BJ (cell line): ENCODE measurements around the gene MCRIP1. TPM values are rescaled to one million over a fixed set of nuclear protein-coding genes. Genes with fewer than 3 reads are reported as not detected.

Source experiments
- CTCF ChIA-PET: fragments of 350-600 bp; formaldehyde crosslinking; extraction: SDS; loops from one replicate; lab custom pipeline; 2021; ENCODE audit warnings: antibody characterized with exemption, inconsistent platforms; lab: Yijun Ruan, JAX
- POLR2A ChIA-PET: fragments of 300-600 bp; sonication (Branson Sonifier 250); formaldehyde crosslinking; extraction: SDS; loops from one replicate; lab custom pipeline; 2021; ENCODE audit warnings: antibody characterized with exemption; lab: Charles Lee
- DNase-seq: peaks from one replicate; pipeline ENCODE4 v3.0.0-alpha.2; 2011; ENCODE audit warnings: low read depth
- H3K27me3 ChIP-seq: 2 replicates; pipeline ENCODE4 v1.6.0; 2011; ENCODE audit warnings: low read length; ENCODE audit not compliant: control insufficient read depth, insufficient read depth
- H3K36me3 ChIP-seq: 2 replicates; pipeline ENCODE4 v1.5.1; 2011; ENCODE audit warnings: low read length; ENCODE audit not compliant: control insufficient read depth, insufficient read depth
- H3K4me3 ChIP-seq: 2 replicates; pipeline ENCODE4 v1.5.1; 2011; ENCODE audit warnings: low read depth, mild to moderate bottlenecking, control low read depth, low read length
- CTCF ChIP-seq: IDR thresholded peaks from 2 replicates; pipeline ENCODE4 v1.5.1; 2011; ENCODE audit warnings: low read depth, mild to moderate bottlenecking, control low read depth, inconsistent platforms, low read length, moderate library complexity; ENCODE audit not compliant: insufficient read depth
- polyA plus RNA-seq: library from polyadenylated mRNA; depleted of rRNA; stranded (reverse); fragments of >200 nt; gene quantifications from 2 replicates; pipeline ENCODE4 v1.2.3, GENCODE V29; 2011

Gene MCRIP1
- polyA plus RNA-seq, 1 experiment: 89.8 TPM

- CTCF ChIA-PET: interaction anchor here (0.7 to 1.4 kb wide), 3 partner anchors 14 to 144 kb away, joined by 3 to 4 read pairs (median 4); no protein-coding TSS in a partner anchor
- Histone ChIP-seq H3K36me3 (peaks cover 44% of the 10 kb centered on the region), H3K4me3 (no peak overlapping the region), H3K27me3 (no peaks in the 10 kb centered on the region)
- no peak for TF ChIP-seq CTCF
- POLR2A ChIA-PET: interaction anchor here (0.6 kb wide), 1 partner anchor 144 kb away, joined by 4 read pairs; no protein-coding TSS in a partner anchor
- no peak for DNase-seq
Observed at GRCh38 chr17:81854974-81855774, 22.1 kb upstream of the MCRIP1 start.

- CTCF ChIA-PET: interaction anchor here (1.4 kb wide), 1 partner anchor 114 kb away, joined by 3 read pairs; no protein-coding TSS in a partner anchor
- peaks cover 48% of the 10 kb centered on the region for H3K36me3 ChIP-seq
- H3K27me3 ChIP-seq: no peaks in the 10 kb centered on the region
- TF ChIP-seq CTCF: no peak
- POLR2A ChIA-PET: no interaction called here
- H3K4me3 ChIP-seq: no peak overlapping the region
- no peak for DNase-seq
Observed at GRCh38 chr17:81852237-81852636, 19.1 kb upstream of the MCRIP1 start.

- Histone ChIP-seq H3K27me3 (no peaks in the 10 kb centered on the region), H3K36me3 (peaks cover 54% of the 10 kb centered on the region), H3K4me3 (no peak overlapping the region)
- ChIA-PET POLR2A (no interaction called here), CTCF (interaction anchor here (1.4 kb wide), 1 partner anchor 113 kb away, joined by 3 read pairs; no protein-coding TSS in a partner anchor)
- TF ChIP-seq CTCF: no peak
- DNase-seq: no peak
Observed at GRCh38 chr17:81851423-81851822, 18.3 kb upstream of the MCRIP1 start.

GRCh38 chr17:81849457-81849856, 16.4 kb upstream of the MCRIP1 start:
- ChIA-PET CTCF (no interaction called here), POLR2A (no interaction called here)
- Histone ChIP-seq H3K27me3 (no peaks in the 10 kb centered on the region), H3K36me3 (peaks cover 63% of the 10 kb centered on the region), H3K4me3 (no peak overlapping the region)
- no peak for TF ChIP-seq CTCF
- no peak for DNase-seq

- no peak for DNase-seq
- no peak for TF ChIP-seq CTCF
- CTCF ChIA-PET: interaction anchor here (0.6 kb wide), 1 partner anchor 108 kb away, joined by 3 read pairs; no protein-coding TSS in a partner anchor
- peaks cover 57% of the 10 kb centered on the region for H3K36me3 ChIP-seq
- POLR2A ChIA-PET: no interaction called here
- no peak overlapping the region for H3K4me3 ChIP-seq
- H3K27me3 ChIP-seq: no peaks in the 10 kb centered on the region
Observed at GRCh38 chr17:81846743-81847689, 13.9 kb upstream of the MCRIP1 start.
